Ammon's horn (tissue), 1 donor: Measurements from ENCODE around the gene PTPRN2.
"Not testable (repeated sequence)": the region's sequence is repeated elsewhere in the genome, so short reads cannot be mapped to it uniquely, and the experiment has no call there.

Experiments used
- DNase-seq: peaks from one replicate; pipeline ENCODE4 v3.0.0-alpha.2; 2016; ENCODE audit warnings: low spot score

PTPRN2 gene

GRCh38 chr7:157737151-157738065 lies 850.2 kb downstream of the PTPRN2 start:
- no peak for DNase-seq

- DNase-seq: no peak
Measured at GRCh38 chr7:157736341-157736740, 851.3 kb downstream of the PTPRN2 start.

DNA sequence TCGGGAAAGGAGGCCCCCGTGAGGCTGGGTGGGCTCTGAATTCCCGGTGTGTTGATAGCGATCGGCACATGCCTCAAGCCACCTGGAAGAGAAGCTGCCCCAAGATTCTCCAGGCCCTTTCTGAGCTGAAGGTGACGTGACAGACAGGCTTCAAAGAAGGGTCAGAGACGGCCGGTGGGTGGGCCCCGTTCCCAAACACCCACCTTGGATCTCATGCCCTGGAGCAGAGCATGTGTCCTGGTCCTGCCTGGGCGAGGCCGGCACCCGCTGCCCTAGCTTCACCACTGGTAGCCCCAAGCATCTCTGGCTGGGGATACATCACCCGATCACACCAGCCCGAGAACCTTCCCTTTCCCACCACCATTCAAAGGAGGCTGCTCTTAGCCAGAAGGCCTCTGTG lies 851.8 kb downstream of the PTPRN2 start:
- DNase-seq: no peak

- peak; percentile 10 for DNase-seq
Measured at GRCh38 chr7:157734676-157735640, 852.7 kb downstream of the PTPRN2 start.

GRCh38 chr7:157733760-157734395 lies 853.7 kb downstream of the PTPRN2 start:
- not testable (repeated sequence) for DNase-seq

GRCh38 chr7:157731126-157731525 lies 856.5 kb downstream of the PTPRN2 start:
- DNase-seq: no peak

- no peak for DNase-seq
Measured at GRCh38 chr7:157730614-157731013, 857.0 kb downstream of the PTPRN2 start.

DNA sequence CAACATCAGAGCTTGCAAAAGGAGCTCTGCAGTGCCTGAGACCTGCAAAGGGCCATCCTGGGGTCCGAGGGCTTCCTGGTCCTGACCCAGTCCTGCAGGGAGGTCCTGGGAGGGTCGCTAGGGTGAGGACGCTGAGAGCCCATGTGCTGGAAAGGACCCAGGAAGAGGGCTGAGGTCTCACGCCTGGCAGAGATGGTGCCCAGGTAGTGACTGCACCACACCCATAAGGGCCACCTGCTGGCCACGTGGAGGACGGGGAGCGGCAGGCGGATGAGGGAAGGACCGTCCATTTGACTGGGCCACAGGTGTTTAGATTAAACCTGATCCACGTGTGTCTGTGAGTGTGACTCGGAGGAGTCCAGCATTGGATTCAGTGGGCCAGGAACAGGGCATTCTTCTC lies 858.1 kb downstream of the PTPRN2 start:
- no peak for DNase-seq

- DNase-seq: no peak
Measured at GRCh38 chr7:157727964-157728615, 859.5 kb downstream of the PTPRN2 start.

- DNase-seq: no peak
Measured at GRCh38 chr7:157726764-157727163, 860.9 kb downstream of the PTPRN2 start.

DNA sequence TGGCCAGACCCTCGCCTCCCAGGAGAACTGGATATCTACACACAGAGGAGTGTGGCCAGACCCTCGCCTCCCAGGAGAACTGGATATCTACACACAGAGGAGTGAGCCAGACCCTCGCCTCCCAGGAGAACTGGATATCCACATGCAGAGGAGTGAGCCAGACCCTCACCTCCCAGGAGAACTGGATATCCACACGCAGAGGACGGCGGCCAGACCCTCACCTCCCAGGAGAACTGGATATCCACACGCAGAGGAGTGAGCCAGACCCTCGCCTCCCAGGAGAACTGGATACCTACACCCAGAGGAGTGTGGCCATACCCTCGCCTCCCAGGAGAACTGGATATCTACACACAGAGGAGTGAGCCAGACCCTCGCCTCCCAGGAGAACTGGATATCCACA lies 862.3 kb downstream of the PTPRN2 start:
- DNase-seq: not testable (repeated sequence)

DNA sequence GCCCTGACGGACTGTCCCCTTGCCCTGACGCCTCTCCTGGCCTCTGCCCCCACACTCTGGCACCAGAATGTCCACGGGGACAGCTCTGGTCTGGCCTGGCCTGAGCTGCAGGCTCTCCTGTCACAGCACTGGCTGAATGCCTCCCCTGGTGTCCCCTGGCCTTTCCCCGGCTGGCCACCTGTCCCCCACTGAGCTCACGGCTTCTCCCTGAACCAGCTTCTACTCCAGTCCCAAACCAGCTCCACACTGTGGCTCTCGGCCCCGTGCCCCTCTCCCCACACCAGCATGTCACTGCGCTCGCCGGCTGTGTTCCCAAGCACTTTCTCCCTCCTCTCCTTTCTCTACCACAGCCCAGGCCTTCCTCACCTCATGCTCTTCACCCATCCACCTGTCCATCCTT lies 864.4 kb downstream of the PTPRN2 start:
- DNase-seq: no peak

- no peak for DNase-seq
Measured at GRCh38 chr7:157722137-157723060, 865.2 kb downstream of the PTPRN2 start.

DNA sequence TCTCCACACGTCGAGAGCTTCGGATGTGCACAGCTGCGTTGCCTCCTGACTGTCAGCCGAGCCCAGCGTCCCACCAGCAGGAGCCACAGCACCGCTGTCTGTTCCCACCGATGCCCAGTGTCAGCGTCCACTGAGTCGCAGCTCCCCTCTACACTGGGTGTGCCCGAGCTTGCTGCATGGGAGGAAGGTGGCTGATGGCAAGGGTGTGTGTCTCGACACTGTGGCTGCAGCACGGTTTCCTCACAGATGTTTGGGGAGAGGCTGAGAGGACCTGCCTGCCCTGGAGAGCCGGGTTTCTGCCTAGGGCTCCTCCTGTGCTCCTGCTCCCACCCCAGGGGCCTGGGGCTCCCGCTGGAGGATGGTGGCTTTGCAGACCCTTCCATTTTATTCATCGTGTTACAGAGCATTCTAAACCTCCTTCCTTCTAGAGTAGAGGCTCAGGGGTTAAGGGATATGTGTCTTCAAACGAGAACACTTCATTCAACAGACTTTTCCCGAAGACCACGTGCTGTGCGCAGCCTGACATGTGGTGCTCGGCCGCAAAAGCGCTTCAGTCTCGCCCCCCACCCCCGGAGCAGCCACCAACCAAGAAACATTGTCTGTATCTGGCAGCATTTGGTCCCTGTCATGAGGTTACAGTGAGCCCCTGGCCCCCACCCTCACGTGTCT lies 866.0 kb downstream of the PTPRN2 start:
- DNase-seq: no peak

DNA sequence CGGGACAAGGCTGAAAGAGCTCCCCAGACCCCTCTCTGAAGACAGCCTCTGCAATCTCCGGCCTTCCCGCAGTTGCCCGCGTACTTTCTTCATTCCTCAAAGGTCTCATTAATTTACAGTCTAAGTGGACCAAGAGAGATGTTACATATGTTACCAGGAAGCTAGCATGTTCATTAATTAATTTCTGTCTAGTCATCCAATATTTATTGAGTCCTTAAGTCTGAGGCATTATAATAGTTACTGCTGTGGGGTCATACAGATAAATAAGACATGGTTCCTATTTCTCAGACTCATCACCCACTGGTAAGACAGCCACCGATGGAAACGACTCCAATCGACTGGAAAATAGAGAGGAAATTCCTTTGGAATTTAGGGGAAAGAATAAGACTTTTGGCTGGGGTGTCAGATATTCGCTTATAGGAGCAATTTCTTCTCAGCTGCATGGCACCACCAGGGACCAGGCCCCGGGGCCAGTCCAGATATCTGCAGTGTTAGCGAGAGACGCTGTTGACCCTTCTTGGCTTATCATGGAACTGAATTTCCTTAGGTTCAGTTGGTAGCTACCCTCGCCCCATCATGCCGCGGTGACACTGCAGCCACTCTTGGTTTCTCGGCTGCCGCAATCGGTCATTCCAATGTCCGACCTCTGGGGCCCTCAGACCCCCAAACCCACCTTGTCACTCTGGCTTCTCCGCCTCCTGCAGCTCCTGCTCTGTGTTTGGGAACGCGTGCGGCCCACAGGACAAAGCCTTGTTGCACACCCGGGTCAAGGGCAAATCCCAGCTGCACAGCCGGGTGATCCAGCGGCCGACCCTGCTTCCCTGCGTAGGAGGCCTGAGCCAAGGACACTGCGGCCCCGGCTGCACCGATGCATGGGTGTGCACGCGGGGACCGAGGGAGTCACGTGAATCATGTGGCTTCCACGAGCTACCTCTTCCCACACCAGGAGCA lies 867.6 kb downstream of the PTPRN2 start:
- DNase-seq: no peak

DNA sequence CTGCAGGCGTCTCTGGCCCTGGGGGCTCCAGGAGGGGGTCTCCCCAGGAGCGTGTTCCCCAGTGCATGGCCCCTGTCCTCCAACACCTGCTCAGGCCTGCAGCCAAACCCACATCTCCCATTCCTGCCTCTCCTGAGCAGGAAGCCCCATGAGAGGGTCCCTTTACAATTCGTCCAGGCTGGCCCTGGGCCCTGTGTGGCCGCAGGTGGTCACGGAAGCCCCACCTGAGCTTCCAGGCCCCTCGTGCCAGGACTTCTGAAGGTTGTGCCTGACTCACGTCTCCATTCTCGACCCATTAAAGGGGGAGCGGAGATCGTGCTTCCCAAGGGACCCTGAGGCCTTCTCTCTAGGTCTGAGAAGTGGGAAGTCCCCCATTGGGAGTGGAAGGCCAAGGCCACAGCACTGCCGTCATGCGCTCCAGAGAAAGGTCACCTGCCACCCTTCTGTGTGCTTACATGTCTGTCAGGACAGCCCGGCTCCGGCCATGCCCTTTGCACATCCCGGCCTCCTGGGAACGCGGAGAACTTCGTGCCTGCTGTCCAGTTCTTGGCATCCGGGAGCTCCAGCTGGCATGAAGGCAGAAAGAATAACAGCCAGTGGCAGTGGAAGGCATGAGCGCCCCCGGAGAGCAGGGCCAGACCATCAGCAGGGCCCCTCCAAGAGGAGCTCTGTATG lies 868.5 kb downstream of the PTPRN2 start:
- DNase-seq: no peak

- DNase-seq: no peak
Measured at GRCh38 chr7:157718303-157719007, 869.2 kb downstream of the PTPRN2 start.
